ENCODE measurements around the gene DNAJC11.

- TF ChIP-seq EZH2 (optimal IDR thresholded peaks at IDR 0.05; ENCODE audit: low read depth, low read length) (no peak), EZH2phosphoT487 (IDR thresholded peaks at IDR 0.05; ENCODE audit: low read length) (no peak)
- TF ChIP-seq, protein P1, sequence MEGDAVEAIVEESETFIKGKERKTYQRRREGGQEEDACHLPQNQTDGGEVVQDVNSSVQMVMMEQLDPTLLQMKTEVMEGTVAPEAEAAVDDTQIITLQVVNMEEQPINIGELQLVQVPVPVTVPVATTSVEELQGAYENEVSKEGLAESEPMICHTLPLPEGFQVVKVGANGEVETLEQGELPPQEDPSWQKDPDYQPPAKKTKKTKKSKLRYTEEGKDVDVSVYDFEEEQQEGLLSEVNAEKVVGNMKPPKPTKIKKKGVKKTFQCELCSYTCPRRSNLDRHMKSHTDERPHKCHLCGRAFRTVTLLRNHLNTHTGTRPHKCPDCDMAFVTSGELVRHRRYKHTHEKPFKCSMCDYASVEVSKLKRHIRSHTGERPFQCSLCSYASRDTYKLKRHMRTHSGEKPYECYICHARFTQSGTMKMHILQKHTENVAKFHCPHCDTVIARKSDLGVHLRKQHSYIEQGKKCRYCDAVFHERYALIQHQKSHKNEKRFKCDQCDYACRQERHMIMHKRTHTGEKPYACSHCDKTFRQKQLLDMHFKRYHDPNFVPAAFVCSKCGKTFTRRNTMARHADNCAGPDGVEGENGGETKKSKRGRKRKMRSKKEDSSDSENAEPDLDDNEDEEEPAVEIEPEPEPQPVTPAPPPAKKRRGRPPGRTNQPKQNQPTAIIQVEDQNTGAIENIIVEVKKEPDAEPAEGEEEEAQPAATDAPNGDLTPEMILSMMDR (IDR thresholded peaks at IDR 0.05; ENCODE audit: low read length), result peak; percentile 44
These were observed 76.7 kb downstream of the DNAJC11 start, which contains the start of gene THAP3 for GRCh38 chr1:6624710-6625583.

All from MM.1S (cell line).